AG04449 (cell line): Measurements from ENCODE around the gene TRABD2A.

ENCODE experiments used
- CTCF ChIA-PET: fragments of 350-600 bp; formaldehyde crosslinking; extraction: SDS; loops from one replicate; lab custom pipeline; 2021; ENCODE audit warnings: antibody characterized with exemption; lab: Yijun Ruan, JAX
- POLR2A ChIA-PET: fragments of 400-600, 350-600 bp; formaldehyde crosslinking; extraction: SDS; loops from one replicate; lab custom pipeline; 2020; ENCODE audit warnings: antibody characterized with exemption, inconsistent platforms; lab: Yijun Ruan, JAX
- DNase-seq: peaks from one replicate; pipeline ENCODE4 v3.0.0-alpha.2; 2010; ENCODE audit warnings: low read depth, low spot score
- H3K4me3 ChIP-seq: 2 replicates; pipeline ENCODE4 v1.5.1; 2011; ENCODE audit warnings: low read depth, mild to moderate bottlenecking, control low read depth, low read length
- TF ChIP-seq, protein P1 (sequence below): IDR thresholded peaks from one replicate; pipeline ENCODE4 v1.5.1; 2011; ENCODE audit warnings: mild to moderate bottlenecking, moderate library complexity, low read length, control low read depth, inconsistent platforms; ENCODE audit not compliant: insufficient read depth; ENCODE audit errors: missing control alignments

Gene TRABD2A

DNA sequence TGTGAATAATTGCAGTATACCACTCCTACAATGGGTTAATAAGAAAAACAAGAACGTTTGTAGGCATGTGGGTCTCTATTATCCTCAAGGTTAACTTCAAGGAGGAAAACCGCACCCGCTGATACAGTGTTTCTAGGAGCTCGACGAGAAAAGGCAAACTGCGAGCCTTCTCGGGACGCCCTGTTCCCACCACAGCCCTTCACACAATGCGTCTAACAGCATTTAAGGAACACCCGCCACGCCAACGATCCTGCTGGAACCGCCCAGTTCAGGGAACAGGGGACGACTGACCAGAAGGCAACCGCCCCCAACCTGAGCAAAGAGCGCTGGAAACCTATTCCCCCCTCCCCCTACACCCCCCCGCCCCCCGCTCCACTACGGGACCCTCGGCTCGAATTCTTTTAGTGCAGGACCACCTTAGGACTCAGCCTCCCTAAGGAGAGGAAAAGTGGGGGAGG, 23.9 kb upstream of the TRABD2A start:
- TF ChIP-seq, protein P1, sequence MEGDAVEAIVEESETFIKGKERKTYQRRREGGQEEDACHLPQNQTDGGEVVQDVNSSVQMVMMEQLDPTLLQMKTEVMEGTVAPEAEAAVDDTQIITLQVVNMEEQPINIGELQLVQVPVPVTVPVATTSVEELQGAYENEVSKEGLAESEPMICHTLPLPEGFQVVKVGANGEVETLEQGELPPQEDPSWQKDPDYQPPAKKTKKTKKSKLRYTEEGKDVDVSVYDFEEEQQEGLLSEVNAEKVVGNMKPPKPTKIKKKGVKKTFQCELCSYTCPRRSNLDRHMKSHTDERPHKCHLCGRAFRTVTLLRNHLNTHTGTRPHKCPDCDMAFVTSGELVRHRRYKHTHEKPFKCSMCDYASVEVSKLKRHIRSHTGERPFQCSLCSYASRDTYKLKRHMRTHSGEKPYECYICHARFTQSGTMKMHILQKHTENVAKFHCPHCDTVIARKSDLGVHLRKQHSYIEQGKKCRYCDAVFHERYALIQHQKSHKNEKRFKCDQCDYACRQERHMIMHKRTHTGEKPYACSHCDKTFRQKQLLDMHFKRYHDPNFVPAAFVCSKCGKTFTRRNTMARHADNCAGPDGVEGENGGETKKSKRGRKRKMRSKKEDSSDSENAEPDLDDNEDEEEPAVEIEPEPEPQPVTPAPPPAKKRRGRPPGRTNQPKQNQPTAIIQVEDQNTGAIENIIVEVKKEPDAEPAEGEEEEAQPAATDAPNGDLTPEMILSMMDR = no peak
- ChIA-PET CTCF (interaction anchor here (1.0 to 4.7 kb wide), 2 partner anchors 18 to 21 kb away, joined by 3 to 50 read pairs; no protein-coding TSS in a partner anchor), POLR2A (interaction anchor here (0.6 to 4.8 kb wide), 4 partner anchors 16 to 54 kb away, joined by 3 to 71 read pairs (median 22); partner anchors contain the start of gene TRABD2A)
- no peak for DNase-seq
- peak overlapping the region; percentile 80 for H3K4me3 ChIP-seq

DNA sequence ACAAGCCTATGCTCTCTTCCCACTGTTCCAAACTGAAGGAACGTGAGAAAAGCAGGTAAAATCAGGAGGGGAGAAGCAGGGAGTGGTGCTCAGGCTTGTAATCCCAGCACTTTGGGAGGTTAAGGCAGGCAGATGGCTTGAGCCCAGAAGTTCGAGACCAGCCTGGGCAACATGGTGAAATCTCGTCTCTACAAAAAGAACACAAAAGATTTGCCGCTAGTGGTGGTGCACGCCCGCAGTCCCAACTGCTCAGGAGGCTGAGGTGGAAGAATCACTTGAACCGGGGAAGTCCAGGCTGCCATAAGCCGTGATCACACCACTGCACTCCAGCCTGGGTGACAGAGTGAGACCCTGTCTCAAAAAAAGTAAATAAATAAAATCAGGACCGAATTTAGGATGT, 23.3 kb upstream of the TRABD2A start:
- H3K4me3 ChIP-seq = no peak overlapping the region; the same call in 1 of the 2 replicates
- no peak for DNase-seq
- TF ChIP-seq, protein P1 = no peak
- CTCF ChIA-PET = interaction anchor here (1.0 to 4.7 kb wide), 3 partner anchors 16 to 21 kb away, joined by 3 to 50 read pairs (median 5); no protein-coding TSS in a partner anchor
- POLR2A ChIA-PET = interaction anchor here (4.8 kb wide), 1 partner anchor 16 kb away, joined by 71 read pairs; no protein-coding TSS in a partner anchor

DNA sequence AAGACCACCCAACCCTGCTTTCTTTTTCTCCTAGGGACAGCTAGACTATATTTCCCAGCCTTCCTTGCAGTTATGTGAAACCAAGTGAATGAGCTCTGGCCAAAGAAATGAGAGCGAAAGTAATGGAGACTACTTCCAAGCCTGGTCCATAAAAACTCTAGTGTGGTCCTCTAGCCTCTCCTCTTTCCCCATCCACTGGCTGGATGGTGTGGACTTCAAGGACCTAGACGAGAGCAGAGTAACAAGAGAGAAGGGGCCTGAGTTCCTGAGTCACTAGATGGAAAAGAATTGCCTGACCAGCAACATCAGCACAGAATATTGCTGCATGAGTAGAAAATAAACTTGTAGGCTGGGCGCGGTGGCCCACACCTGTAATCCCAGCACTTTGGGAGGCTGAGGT, 21.6 kb upstream of the TRABD2A start:
- POLR2A ChIA-PET = no interaction called here
- TF ChIP-seq, protein P1 = no peak
- H3K4me3 ChIP-seq = no peak overlapping the region
- DNase-seq = no peak
- CTCF ChIA-PET = interaction anchor here (1.9 to 3.9 kb wide), 2 partner anchors 21 to 23 kb away, joined by 4 to 33 read pairs; no protein-coding TSS in a partner anchor

DNA sequence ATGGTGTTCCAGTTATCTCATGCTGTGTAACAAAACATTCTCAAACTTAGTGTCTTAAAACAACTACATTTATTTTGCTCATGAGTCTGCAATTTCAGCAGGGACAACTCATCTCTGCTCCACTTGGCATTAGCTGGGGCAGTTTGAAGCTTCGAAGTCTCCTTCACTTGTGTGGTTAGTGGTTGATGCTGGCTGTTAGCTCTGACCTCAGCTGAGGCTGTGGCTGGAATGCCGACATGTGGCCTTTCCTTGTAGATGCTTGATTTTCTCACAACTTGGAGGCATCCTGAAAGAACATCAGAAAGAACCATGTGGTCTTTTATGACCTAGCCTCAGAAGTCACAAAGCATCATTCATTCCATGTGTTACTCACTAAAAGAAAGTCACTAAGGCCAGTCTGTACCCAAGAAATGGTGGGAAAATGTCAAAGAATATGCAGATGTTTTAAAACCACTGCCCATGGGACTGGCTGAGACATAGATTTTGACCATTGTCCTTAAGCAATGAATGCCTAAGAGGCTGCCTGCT, 20.8 kb upstream of the TRABD2A start:
- POLR2A ChIA-PET = interaction anchor here (0.7 kb wide), 1 partner anchor 18 kb away, joined by 3 read pairs; no protein-coding TSS in a partner anchor
- CTCF ChIA-PET = interaction anchor here (1.9 to 3.9 kb wide), 2 partner anchors 20 to 24 kb away, joined by 4 to 33 read pairs; no protein-coding TSS in a partner anchor
- TF ChIP-seq, protein P1 = no peak
- no peak overlapping the region for H3K4me3 ChIP-seq
- no peak for DNase-seq

DNA sequence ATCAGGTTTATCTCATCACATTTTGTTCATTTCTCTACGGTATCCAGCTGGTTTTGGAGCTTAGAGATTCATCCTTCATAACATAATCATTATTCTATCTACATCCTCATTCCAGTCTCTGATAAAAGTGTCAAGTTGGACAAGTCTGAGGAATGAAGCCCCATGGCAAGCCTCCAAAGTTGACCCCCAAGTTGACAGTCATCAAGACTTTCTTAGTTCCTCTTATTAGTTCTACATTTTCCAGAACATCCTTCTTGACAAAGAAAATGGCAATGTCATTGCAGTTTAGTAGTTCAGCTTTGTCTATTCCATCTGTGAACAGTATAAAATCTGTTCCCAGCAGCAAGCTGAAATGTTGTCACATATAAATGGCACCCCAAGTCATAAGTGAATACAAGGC, 20.1 kb upstream of the TRABD2A start:
- TF ChIP-seq, protein P1 = no peak
- ChIA-PET POLR2A (no interaction called here), CTCF (interaction anchor here (1.9 to 3.9 kb wide), 2 partner anchors 19 to 25 kb away, joined by 4 to 33 read pairs; no protein-coding TSS in a partner anchor)
- H3K4me3 ChIP-seq = no peak overlapping the region
- no peak for DNase-seq
